Stimulated activated CD4-positive, alpha-beta T cell treated with anti-CD3 and anti-CD28 coated beads, Interleukin-12 subunit alpha, Interleukin-12 subunit beta, amount 100 ng/mL, for 48 hours (primary cell): ENCODE measurements around the gene ACTR1A.

ENCODE experiments used
- DNase-seq, 3 donors: peaks; one replicate each; pipeline ENCODE4 v3.0.0-alpha.2; 2020; ENCODE audit warnings: low read depth in 2 of 3, low spot score in 1 of 3

Gene ACTR1A

DNA sequence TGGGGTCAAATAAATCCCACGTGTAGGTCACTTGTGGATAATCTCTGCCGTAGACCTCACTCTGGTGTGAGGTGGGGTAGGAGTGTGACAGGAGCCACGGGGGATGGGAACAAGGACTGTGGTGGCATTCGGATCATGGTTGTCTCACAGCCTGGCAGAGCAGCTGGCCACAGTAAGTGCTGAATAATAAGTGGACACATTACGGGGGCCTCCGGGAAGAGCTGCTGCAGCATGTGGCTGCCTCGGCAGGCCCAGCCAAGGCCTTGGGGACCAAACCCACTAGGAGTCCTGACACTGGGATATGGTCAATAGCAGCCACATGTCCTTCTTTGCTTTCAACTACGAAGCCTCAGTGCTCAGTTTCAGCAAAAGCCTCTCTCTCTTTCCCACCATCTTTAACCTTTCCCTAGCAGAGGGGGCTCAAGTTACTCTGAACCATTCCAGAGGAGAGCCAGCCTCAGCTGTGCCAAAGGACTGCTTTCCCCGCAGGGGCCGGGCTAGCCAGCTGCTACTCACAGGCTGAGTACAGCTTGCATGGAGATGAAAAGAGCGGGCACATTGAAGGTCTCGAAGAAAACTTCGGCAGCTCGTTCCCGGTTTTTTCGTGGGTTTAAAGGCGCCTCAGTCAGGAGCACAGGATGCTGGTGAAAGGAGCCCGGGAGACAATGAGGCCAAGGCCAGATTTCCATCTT is 17.3 kb downstream of the ACTR1A start:
- DNase-seq: no peak

DNA sequence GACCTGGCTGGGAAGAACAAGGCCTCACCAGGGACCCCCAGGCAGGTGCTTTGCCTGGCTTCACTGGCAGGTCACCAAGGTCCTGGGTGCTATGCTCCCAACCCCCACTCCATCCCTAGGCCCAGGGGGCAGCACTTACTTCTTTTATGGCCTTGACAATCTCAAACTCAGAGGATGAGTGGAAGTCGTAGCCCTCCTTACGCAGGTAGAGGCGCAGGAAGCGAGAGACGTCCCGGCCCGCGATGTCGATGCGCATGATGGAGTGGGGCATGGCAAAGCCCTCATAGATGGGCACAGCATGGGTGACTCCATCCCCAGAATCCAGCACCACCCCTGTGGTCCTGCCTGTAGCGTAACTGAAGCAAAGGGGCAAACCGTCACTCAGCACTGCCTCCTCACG is 18.5 kb downstream of the ACTR1A start:
- DNase-seq: no peak

DNA sequence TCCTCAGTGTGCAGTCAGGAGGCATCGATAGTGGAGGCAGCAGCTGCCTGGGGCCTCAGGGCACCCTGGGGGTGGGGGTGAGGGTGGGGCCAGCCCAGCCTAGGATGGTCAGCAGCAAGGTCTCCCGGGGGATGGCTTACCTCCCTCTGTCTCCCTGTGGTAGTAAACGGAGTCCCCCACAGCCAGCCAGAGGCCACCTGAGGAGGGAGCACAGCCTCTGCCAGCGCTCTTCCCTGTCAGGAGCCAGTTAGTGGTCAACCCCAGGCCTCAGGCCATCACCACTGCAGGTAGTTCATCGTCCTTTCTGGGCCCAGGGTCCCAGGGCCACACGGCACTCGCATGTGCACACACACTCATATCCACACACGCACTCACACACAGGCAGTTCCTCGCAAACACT is 22.1 kb downstream of the ACTR1A start:
- no peak for DNase-seq

DNA sequence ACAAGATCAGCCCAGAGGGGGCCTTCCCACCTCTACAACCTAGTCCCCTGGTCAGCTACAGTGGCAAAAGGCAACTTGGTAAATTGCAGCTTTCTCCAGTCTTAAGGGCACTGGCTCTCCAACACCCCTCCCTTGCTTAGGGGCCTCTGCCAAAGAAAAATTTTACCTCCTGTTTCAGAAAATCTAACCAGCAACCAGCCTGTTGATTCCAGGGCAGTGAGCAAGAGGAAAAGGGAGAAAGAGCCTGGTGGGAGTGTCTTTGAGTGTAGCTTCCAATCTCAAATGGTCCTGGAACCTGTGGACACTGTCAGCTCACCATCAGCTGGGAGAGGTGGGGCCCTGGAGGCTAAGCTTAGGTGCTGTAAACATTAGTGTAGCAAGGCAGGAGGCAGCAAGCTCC is 22.9 kb downstream of the ACTR1A start:
- no peak for DNase-seq

DNA sequence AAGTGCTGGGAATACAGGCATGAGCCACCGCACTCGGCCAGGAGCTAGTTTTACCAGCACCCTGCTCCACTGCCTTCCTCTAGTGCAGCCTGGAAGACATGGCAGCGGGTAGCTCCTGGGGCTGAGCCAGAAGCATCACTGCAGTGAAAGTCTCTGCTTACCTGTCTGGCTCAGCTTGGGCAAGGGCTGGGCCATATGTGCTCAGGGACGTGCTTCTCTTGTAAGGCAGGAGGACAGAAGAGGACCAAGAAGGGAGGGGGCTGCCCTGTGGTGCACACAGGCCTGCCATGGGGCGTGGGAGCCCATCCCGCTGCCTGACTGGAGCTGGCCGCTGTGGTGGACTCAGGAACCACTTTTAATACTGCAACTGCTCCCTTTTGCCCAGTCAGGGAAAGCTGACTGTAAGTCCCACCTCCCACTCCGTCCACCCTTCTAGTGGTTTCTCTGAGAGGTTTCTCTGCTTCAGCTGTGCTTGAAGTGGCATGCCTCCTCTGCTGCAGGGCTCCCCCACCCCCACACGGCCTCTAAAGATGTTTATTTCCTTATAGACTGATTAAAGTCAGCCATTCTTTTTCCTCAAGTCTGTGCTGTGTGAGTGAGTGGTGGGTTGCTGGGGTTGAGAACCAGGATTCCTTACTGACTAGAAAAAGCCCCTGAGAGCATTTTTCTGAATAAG is 25.9 kb downstream of the ACTR1A start:
- no peak for DNase-seq

DNA sequence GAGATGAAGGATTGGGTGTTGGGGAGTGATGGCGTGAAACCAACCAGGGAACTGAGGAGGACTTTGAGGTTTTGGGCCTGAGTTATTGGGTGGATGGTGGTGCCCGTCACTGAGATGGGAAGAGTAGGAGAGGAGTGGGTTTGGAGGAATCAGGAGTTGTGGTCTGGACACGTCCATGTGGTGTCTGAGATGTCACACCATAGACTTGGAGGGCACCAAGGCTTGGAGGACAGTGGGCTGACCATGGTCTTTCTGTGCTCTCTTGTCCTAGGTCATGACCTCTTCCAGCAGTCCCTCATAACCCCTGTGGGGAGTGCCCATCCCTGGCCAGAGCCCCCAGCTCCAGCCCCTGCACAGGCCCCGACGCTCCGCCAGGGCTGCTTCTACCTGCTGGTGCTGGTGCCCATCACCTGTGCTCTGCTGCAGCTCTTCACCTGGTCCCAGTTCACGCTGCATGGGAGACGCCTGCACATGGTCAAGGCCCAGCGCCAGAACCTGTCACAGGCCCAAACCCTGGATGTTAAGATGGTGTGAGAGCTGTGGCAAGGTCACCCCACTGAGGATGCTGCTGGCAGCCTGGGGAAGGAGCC is 27.0 kb downstream of the ACTR1A start:
- DNase-seq: no peak

DNA sequence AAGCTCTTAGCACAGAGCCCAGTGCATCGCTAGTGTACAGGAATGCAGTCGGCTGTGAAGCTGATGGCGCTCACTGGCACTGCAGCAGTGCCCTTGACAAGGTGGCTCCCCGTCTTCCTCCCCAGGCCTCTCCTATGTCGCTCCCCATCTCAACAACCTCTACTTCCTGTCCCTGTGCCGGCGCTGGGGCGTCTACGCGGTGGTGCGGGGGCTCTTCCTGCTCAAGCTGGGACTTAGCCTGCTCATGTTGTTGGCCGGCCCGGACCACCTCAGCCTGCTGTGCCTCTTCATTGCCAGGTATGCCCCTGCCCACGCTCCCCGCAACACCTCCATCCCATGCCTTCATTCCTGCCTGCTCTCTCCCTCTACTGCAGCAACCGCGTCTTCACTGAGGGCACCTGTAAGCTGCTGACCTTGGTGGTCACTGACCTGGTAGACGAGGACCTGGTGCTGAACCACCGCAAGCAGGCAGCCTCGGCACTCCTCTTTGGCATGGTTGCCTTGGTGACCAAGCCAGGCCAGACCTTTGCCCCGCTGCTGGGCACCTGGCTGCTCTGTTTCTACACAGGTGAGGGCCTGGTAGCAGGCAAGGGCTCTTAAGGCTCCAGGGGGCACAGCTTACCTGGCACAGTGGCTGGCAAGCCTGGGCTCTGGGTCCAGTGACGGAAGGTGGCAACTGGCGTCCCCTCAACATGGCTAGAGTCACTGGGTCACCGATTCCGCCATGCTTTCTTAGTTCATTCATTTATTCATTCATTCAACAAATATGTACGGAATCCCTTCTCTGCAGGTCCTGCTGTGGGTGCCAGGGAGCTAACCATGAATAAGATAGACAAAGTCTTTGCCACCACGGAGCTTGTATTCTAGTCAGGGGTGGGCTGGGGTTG is 28.8 kb downstream of the ACTR1A start:
- DNase-seq: no peak

DNA sequence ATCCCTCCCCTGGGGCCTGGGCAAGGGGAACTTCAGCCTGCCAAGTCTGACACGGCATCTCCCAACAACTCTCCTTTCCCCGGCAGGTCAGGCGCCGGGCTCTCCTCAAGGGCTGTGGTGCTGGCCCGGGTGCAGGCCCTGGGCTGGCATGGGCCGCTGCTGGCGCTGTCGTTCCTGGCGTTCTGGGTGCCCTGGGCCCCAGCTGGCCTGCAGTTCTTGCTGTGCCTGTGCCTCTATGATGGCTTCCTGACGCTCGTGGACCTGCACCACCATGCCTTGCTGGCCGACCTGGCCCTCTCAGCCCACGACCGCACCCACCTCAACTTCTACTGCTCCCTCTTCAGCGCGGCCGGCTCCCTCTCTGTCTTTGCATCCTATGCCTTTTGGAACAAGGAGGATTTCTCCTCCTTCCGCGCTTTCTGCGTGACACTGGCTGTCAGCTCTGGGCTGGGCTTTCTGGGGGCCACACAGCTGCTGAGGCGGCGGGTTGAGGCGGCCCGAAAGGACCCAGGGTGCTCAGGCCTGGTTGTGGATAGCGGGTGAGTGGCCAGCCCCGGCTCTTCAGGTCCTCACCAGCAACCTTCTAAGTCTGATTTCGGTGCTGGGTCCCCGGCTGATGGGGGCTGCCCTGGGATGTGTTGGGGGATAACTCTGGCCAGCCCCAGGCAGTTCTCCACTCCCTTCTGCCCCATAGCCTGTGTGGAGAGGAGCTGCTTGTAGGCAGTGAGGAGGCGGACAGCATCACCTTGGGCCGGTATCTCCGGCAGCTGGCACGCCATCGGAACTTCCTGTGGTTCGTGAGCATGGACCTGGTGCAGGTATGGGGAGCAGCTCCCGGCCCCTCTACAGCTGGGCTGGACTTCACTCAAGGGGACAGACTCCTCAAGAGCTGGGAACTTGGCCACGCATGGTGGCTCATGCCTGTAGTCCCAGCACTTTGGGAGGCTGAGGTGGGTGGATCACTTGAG is 31.6 kb downstream of the ACTR1A start:
- no peak for DNase-seq

DNA sequence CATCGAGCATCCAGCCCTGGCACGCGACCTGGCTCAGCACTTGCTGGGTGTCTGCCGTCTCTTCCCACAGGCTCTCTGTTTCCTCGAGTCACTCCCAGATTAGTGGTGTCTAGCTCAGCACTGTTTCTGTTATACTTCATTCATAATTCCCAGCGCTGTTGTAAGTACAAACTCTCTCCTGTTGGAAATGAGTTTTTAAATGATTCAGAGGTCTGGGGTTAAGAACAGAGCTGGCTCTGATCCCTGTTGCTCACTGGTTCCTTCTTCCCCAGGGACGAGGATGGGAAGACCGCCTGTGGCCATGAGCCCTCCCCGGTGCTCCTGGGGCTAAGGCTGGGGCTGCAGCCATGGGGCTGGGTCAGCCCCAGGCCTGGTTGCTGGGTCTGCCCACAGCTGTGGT is 33.8 kb downstream of the ACTR1A start:
- no peak for DNase-seq

DNA sequence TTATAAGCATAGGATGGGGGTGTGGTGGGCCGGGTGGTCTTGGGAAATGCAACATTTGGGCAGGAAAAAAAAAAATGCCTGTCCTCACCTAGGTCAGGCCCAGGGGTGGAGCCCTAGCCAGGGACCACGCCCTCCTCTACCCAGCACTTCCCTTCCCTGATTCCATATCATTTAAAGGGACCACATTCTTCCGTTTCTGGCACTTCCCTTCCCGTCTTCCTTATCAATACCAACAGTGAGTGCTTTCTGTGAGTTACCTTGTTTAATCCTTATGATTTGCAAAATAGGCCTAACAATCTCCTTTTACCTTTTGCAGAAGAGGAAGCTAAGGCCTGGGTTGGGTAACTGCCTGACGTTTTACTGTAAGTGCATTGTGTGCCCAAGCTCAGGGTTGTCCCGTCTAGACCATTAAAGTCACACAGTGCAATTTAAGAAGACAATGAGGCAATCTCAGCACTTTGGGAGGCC is 34.5 kb downstream of the ACTR1A start:
- DNase-seq: no peak

DNA sequence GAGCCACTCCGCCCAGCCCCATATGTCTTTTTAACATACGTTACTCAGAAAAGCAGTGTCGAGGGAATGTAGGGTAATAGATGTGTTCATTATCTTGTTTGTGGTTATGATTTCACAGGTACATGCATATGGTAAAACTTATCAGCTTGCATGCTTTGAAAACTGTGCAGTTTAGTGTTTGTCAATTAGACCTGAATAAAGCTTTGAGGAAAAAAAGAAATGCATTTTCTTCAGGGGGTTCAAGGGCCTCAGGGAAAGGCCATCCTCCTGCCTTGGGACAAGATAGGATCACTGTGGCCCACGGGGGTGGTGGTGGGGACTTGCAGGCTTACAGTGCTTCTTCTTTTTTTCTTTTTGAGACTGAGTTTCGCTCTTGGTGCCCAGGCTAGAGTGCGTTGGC is 35.2 kb downstream of the ACTR1A start:
- DNase-seq: no peak

DNA sequence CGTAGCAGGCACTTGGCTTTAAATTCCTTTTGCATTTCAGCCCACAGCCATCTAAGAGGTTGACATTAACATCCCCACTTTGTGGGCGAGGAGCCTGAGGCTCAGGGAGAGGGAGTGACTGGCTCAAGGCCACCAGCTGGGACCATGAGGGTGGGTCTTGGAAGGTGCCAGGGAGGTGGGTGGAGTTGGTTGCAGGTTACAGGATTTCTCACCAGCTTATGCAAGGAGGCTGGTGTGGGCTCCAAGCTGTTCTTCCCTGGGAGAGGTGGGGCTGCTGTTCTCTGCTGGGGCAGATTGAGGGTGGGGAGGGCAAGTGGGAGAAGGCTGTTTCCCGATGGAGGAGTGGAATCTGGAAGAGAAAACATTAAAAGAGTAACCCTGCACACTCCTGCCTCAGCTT is 37.0 kb downstream of the ACTR1A start:
- no peak for DNase-seq

DNA sequence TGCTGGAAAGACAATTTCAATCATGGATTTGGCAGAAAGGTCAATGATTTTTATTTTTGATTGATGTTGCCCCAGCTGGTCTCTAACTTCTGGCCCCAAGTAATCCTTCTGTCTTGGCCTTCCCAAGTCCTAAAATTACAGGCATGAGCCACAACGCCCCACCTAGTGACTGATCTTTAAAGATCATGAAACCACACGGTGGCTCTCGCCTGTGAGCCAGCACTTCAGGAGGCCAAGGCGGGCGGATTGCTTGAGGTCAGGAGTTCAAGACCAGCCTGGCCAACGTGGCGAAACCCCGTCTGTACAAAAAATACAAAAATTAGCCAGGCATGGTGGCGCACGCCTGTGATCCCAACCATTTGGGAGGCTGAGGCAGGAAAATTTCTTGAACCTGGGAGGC is 38.5 kb downstream of the ACTR1A start:
- no peak for DNase-seq

DNA sequence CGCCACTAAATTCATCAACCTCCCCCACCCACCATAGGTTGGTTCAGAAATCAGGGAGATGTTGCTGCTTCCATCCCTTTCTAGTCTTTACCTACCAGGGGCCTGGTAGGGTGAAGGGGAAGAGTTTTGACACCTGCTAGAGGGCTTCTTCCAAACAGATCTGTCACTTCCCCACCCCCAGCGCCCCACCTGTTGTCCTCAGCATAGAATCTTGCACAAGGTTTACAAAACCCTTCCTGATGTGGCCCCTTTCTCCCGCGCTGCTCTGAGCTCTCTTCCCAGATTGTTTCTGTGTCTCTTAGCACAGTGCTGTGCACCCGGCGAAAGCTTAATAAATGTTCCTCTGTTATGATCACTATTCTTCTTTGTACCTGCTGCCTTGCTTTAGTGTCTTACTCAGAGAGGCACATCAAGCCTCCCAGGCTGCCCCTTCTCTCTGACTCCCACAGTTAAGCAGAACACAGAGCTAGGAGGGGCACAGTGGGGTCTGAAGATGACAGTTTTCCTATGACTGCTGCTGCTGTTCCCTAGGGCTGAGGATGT is 39.9 kb downstream of the ACTR1A start:
- no peak for DNase-seq

DNA sequence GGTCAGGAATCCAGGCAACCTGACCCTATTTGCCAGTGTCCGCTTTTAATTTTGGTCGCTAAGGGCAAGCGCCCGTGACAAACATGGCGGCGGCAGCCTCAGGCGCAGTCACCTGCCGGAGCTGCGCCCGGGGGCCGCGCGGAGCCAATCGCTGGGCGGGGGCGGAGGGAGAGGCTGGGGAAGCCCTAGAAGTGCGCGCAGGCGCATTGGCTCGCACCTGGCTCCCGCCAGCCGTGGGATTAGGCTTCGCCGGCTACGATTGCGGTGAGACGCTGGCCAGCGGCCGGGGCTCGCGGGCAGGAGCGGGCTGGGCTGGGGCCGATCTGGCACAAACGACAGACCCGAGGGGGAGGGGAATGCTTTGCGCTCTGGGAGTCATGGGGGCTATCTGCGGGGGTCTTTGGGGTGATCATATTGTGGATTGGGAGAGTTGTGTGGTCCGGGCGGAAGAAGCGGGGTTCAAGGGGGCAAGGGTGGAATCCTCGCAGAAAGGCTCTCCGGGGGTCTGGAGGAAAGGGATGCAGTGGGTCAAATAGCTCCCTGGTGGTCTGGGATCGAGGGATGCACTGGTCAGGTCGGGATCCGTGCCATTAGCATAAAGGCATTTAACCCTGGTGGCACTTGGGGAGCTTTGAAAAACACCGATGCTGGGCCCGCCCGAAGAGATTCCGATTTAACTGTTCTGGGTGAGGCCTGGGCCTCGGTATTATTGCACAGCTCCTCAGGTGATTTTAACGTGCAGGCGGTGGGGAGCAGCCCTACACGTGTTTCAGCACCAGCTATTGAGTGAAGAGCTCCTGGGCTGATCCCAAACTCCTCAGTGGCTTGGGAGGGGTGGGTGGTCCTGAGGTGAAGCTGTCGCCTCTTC is 41.1 kb downstream of the ACTR1A start:
- DNase-seq: peak; percentile 83 to 94 (median 86)

DNA sequence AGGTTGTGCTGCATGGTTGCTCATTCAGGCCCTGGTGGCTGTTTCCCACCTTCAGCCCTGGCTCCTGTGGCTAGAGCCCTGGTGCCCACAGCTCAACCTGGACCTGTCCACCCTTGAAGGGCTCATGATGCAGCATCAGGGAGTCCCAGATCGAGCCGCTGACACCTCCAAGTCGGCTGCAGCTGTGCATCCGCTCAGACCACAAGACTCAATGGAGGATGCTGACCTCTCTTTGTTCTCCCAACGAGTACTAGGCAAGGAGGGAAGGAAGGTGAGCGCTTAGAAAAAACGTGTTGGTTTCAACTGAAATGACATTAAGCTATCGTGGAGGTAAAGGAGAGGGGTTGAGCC is 41.7 kb downstream of the ACTR1A start:
- DNase-seq: no peak

DNA sequence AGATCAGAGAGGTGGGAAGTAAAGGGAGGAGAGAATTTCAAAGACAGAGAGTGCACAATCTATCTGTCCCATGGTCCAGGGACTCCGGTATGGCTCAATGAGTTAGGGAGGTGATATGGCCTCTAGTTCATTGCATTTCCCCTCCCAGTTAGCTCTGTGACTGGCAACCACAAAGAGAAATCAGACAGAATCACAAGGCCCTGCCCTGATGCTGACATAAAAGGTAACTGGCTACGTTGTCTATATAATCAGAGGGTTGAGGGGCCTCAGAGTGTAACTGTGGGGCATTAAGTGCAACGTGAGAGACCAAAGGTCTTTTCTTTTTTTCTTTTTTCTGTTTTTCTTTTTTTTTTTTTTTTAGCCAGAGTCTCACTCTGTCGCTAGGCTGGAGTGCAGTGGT is 43.9 kb downstream of the ACTR1A start:
- no peak for DNase-seq

DNA sequence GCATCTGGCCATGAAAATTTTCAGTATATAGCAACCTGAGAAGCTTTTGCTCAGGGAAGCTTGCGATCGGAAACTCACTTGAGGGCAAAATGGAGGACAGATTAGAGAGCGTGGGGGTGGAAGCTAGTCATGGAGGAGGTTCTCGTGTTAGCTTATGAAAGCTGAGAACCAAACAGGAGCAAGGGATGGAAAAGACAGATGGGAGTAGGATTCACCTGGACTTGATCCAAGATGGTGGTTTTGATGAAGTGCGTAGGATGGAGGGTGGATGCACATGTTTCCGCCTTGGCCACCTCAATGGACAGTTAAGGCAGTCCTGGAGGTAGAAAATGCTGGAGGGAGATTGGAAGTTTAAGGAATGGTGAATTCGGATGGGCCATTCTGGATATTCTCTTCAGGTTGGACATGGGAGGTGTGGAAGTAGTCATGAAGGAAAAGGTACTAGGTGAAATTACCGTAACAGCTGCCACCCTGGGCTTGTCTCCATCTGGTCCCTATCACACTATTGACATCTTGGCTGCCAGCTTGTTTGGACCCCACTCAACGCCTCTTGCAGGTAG is 44.8 kb downstream of the ACTR1A start:
- no peak for DNase-seq

DNA sequence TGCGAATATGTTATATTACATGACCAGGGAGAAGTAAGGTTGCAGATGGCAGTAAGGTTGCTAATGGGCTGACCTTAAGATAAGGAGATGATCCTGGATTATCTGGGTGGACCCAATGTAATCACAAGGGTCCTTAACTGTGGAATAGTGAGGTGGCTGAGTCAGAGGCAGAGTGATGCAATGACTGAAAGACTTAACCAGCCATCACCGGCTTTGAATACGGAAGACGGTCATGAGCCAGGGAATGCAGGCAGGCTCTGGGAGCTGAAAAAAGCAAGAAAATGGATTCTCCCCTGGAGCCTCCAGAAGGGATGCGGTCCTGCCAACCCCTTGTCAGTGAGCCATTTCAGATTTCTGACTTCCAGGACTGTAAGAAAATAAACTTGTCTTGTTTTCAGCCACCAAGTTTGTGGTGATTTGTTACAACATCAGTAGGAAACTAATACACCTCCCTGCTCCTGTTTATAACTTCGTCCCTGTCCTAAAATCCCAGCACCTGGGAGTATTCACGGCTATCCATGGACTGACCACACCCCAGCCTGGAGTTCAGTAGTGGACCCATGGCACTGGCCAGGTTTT is 46.5 kb downstream of the ACTR1A start:
- no peak for DNase-seq
